HepG2 (cell line): ENCODE results near the gene CNDP1. TPM values are rescaled to one million over a fixed set of nuclear protein-coding genes. Genes with fewer than 3 reads are reported as not detected.

Experiments used
- ATAC-seq: fragments of 200-7000 bp; cut with Tn5 transposase; 3 replicates; pipeline ENCODE4 v1.9.1; 2020; ENCODE audit warnings: mild to moderate bottlenecking, moderate library complexity
- BruUV-seq: library from RNA; stranded (reverse); fragments of 400-500 nt; replicated peaks from 2 replicates; lab custom pipeline; 2021; lab: Mats Ljungman, UMichigan
- CTCF ChIA-PET: fragments of 300-600 bp; formaldehyde crosslinking; extraction: SDS; loops from one replicate; lab custom pipeline; 2021; ENCODE audit warnings: low total read pairs, inconsistent platforms, low intra/inter-chr PET ratio; lab: Yijun Ruan, JAX
- POLR2A ChIA-PET: fragments of 350-600 bp; sonication (Branson Sonifier 250); formaldehyde crosslinking; loops from one replicate; lab custom pipeline; 2020; ENCODE audit warnings: antibody characterized with exemption, inconsistent platforms; lab: Yijun Ruan, JAX
- DNase-seq: peaks from one replicate; pipeline ENCODE4 v3.0.0-alpha.2; 2015; ENCODE audit warnings: low spot score
- FAIRE-seq: peaks from 3 replicates; lab custom pipeline; 2011; peaks lifted over from hg19 to GRCh38; lab: Jason Lieb, UNC
- H2AFZ ChIP-seq: one replicate; pipeline ENCODE4 v1.6.1; 2011; ENCODE audit warnings: low read length, inconsistent platforms
- H3K27ac ChIP-seq: fragments of 300-600 bp; 3 replicates; pipeline ENCODE4 v1.8.0; 2011; ENCODE audit warnings: mixed run types, mild to moderate bottlenecking, mixed read lengths, low read length, inconsistent platforms; ENCODE audit not compliant: insufficient read depth; ENCODE audit errors: extremely low read length
- H3K27me3 ChIP-seq, 2 experiments: fragments of 200-600 bp in 1 of 2; 2 replicates in 1 of 2; 3 replicates in 1 of 2; pipeline versions ENCODE4 v1.6.0 to v1.8.0; 2011; ENCODE audit warnings: low read length in 2 of 2, mild to moderate bottlenecking in 2 of 2, moderate library complexity in 2 of 2, inconsistent platforms in 1 of 2; ENCODE audit not compliant: insufficient read depth in 2 of 2, control insufficient read depth in 1 of 2
- H3K36me3 ChIP-seq, 2 experiments: fragments of 200-600 bp in 1 of 2; replicated peaks in 1 of 2; 2 replicates in 1 of 2; 3 replicates in 1 of 2; pipeline versions ENCODE4 v1.5.1 to v1.8.0; 2011; ENCODE audit warnings: low read length in 2 of 2, inconsistent platforms in 1 of 2; ENCODE audit not compliant: insufficient read depth in 2 of 2, control insufficient read depth in 1 of 2
- H3K4me1 ChIP-seq: 2 replicates; pipeline ENCODE4 v1.5.1; 2012; ENCODE audit warnings: low read length, inconsistent platforms; ENCODE audit not compliant: insufficient read depth
- H3K4me2 ChIP-seq: 2 replicates; pipeline ENCODE4 v1.6.0; 2011; ENCODE audit warnings: low read depth, low read length, inconsistent platforms
- H3K4me3 ChIP-seq, 3 experiments: fragments of 200-600 bp in 1 of 3; sonication (generic), shearing (Covaris generic) in 1 of 3; replicated peaks in 1 of 3; 2 replicates each; pipeline ENCODE4 v1.5.1; 2011 to 2016; ENCODE audit warnings: low read length in 3 of 3, inconsistent platforms in 2 of 3, low read depth in 2 of 3, mild to moderate bottlenecking in 2 of 3, control low read depth in 1 of 3, mixed read lengths in 1 of 3; ENCODE audit not compliant: insufficient read depth in 1 of 3
- H3K79me2 ChIP-seq: one replicate; pipeline ENCODE4 v1.6.1; 2011; ENCODE audit warnings: low read length, inconsistent platforms; ENCODE audit not compliant: insufficient read depth
- H3K9ac ChIP-seq: 2 replicates; pipeline ENCODE4 v1.6.0; 2011; ENCODE audit warnings: mild to moderate bottlenecking, low read depth, low read length, inconsistent platforms; ENCODE audit not compliant: insufficient read depth
- H3K9me3 ChIP-seq: 2 replicates; pipeline ENCODE4 v1.5.1; 2012; ENCODE audit warnings: mild to moderate bottlenecking, low read length
- H4K20me1 ChIP-seq: 2 replicates; pipeline ENCODE4 v1.6.0; 2011; ENCODE audit warnings: inconsistent platforms, mild to moderate bottlenecking, low read length, moderate library complexity; ENCODE audit not compliant: insufficient read depth
- CBX1 ChIP-seq: IDR thresholded peaks from one replicate; pipeline ENCODE4 v1.6.1; 2016; ENCODE audit warnings: antibody characterized with exemption, low read depth
- KLF15 ChIP-seq: sonication (generic); formaldehyde crosslinking; IDR thresholded peaks from 2 replicates; pipeline ENCODE4 v1.8.1; 2023; ENCODE audit warnings: borderline replicate concordance, mild to moderate bottlenecking, inconsistent platforms, missing genetic modification reagents, mixed read lengths
- MXI1 ChIP-seq: IDR thresholded peaks from 3 replicates; pipeline ENCODE4 v1.6.1; 2012; ENCODE audit warnings: low read depth, low read length, inconsistent platforms, borderline replicate concordance
- MYNN ChIP-seq: sonication (generic); formaldehyde crosslinking; IDR thresholded peaks from 2 replicates; pipeline ENCODE4 v1.4.0; 2020; ENCODE audit warnings: mild to moderate bottlenecking, low read depth, missing genetic modification reagents
- NCOA1 ChIP-seq: sonication (generic); formaldehyde crosslinking; IDR thresholded peaks from 2 replicates; pipeline ENCODE4 v1.9.0; 2021; ENCODE audit warnings: missing genetic modification reagents
- NFYC ChIP-seq: IDR thresholded peaks from 2 replicates; pipeline ENCODE4 v1.6.1; 2016; ENCODE audit warnings: missing genetic modification reagents, missing compliant biosample characterization
- PHF21A ChIP-seq: sonication (generic); formaldehyde crosslinking; IDR thresholded peaks from 2 replicates; pipeline ENCODE4 v1.5.0; 2020; ENCODE audit warnings: mild to moderate bottlenecking, missing genetic modification reagents
- TFDP2 ChIP-seq: sonication (generic); formaldehyde crosslinking; IDR thresholded peaks from 2 replicates; pipeline ENCODE4 v1.4.0; 2020; ENCODE audit warnings: missing genetic modification reagents
- THYN1 ChIP-seq: sonication (generic); formaldehyde crosslinking; IDR thresholded peaks from 2 replicates; pipeline ENCODE4 v1.8.1; 2023; ENCODE audit warnings: low read depth, mild to moderate bottlenecking, moderate library complexity, missing genetic modification reagents, borderline replicate concordance
- U2AF2 ChIP-seq: fragments of 200-400 bp; formaldehyde crosslinking; IDR thresholded peaks from 2 replicates; pipeline ENCODE4 v1.6.1; 2017; ENCODE audit warnings: low read depth, mild to moderate bottlenecking, low read length
- ZNF253 ChIP-seq: sonication (generic); formaldehyde crosslinking; IDR thresholded peaks from 2 replicates; pipeline ENCODE4 v1.8.0; 2022; ENCODE audit warnings: mild to moderate bottlenecking, missing genetic modification reagents, borderline replicate concordance
- ZNF30 ChIP-seq: sonication (generic); formaldehyde crosslinking; IDR thresholded peaks from 2 replicates; pipeline ENCODE4 v1.5.0; 2020; ENCODE audit warnings: mild to moderate bottlenecking, missing genetic modification reagents
- ZNF350 ChIP-seq: sonication (generic); formaldehyde crosslinking; IDR thresholded peaks from 2 replicates; pipeline ENCODE4 v1.4.0; 2020; ENCODE audit warnings: mild to moderate bottlenecking, low read depth, missing genetic modification reagents, borderline replicate concordance
- ZSCAN29 ChIP-seq: sonication (generic); formaldehyde crosslinking; conservative IDR thresholded peaks from 2 replicates; pipeline ENCODE4 v1.4.0; 2020; ENCODE audit warnings: mild to moderate bottlenecking, missing genetic modification reagents
- WGBS: methylation state at CpG from one replicate; pipeline ENCODE4 v1.1.6; 2017; ENCODE audit warnings: low lambda C conversion rate; 5-methylcytosine and 5-hydroxymethylcytosine counted together
- in situ Hi-C: cut with HindIII; loops from 2 replicates; pipeline ENCODE4 v1.10.0; 2017; ENCODE audit warnings: low pct_unique_long_range_greater_than_20kb; ENCODE audit not compliant: extremely low pct_ligation_motif_present
- intact Hi-C: fragments of 100-400 bp; cut with micrococcal nuclease; formaldehyde crosslinking; loops from one replicate; pipeline ENCODE4 v1.10.0; 2022; ENCODE audit not compliant: unreplicated experiment
- polyA plus RNA-seq, 8 experiments: library from polyadenylated mRNA; depleted of rRNA in 3 of 8; stranded (reverse) in 7 of 8; unstranded in 1 of 8; fragments of >200 nt; fragmentation: Illumina TruSeq in 4 of 8; extraction: Trizol in 4 of 8; gene quantifications; 2 replicates each; pipeline versions ENCODE4 v1.2.1 to v1.2.3, GENCODE V29; 2011 to 2016; ENCODE audit warnings: low read depth in 4 of 8, missing spikeins in 1 of 8, mixed read lengths in 1 of 8; ENCODE audit not compliant: insufficient read depth in 1 of 8
- total RNA-seq, 5 experiments: library from RNA; depleted of rRNA; stranded (reverse); fragments of >200 nt; fragmentation: Illumina TruSeq; extraction: Trizol; gene quantifications; 2 replicates each; pipeline ENCODE4 v1.2.3, GENCODE V29; 2016; ENCODE audit warnings: low read depth in 1 of 5
- TF ChIP-seq, protein P1 (sequence below): sonication (generic); formaldehyde crosslinking; conservative IDR thresholded peaks from 2 replicates; pipeline ENCODE4 v1.4.0; 2020; ENCODE audit warnings: missing genetic modification reagents

Gene CNDP1
- total and polyA plus RNA-seq, 2 of the 13 experiments (the other 11 are each of a cell fraction or from before 2014, with no cell fraction given), result 0.01 TPM; not detected in 1

GRCh38 chr18:74563999-74564398, 29.7 kb downstream of the CNDP1 start:
- no TSS peak for BruUV-seq
- H3K4me3 ChIP-seq, result no peak overlapping the region
- ATAC-seq, result no peak
- H4K20me1 ChIP-seq, result no peaks in the 10 kb centered on the region
- no peak overlapping the region for H3K27ac ChIP-seq
- no peak for FAIRE-seq
- TF ChIP-seq PHF21A (CRISPR knock-in tag) (no peak), ZNF350 (CRISPR knock-in tag) (no peak), THYN1 (CRISPR knock-in tag) (no peak), ZNF30 (CRISPR knock-in tag) (no peak), TFDP2 (CRISPR knock-in tag) (no peak), NFYC (CRISPR knock-in tag) (no peak), KLF15 (CRISPR knock-in tag) (no peak), MXI1 (no peak), NCOA1 (no peak), CBX1 (no peak), U2AF2 (no peak), ZNF253 (CRISPR knock-in tag) (no peak), MYNN (CRISPR knock-in tag) (no peak), ZSCAN29 (no peak)
- TF ChIP-seq, protein P1, sequence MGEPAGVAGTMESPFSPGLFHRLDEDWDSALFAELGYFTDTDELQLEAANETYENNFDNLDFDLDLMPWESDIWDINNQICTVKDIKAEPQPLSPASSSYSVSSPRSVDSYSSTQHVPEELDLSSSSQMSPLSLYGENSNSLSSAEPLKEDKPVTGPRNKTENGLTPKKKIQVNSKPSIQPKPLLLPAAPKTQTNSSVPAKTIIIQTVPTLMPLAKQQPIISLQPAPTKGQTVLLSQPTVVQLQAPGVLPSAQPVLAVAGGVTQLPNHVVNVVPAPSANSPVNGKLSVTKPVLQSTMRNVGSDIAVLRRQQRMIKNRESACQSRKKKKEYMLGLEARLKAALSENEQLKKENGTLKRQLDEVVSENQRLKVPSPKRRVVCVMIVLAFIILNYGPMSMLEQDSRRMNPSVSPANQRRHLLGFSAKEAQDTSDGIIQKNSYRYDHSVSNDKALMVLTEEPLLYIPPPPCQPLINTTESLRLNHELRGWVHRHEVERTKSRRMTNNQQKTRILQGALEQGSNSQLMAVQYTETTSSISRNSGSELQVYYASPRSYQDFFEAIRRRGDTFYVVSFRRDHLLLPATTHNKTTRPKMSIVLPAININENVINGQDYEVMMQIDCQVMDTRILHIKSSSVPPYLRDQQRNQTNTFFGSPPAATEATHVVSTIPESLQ (CRISPR knock-in tag), result no peak
- DNase-seq, result no peak
- no peaks in the 10 kb centered on the region for H3K79me2 ChIP-seq
- H3K36me3 ChIP-seq, result no peaks in the 10 kb centered on the region
- H3K4me2 ChIP-seq, result no peak overlapping the region
- intact Hi-C loops (no loop called here), in situ Hi-C loops (no loop called here)
- POLR2A ChIA-PET, result interaction anchor here (1.1 kb wide), 1 partner anchor 22 kb away, joined by 4 read pairs; no protein-coding TSS in a partner anchor
- H3K9ac ChIP-seq, result no peak overlapping the region
- 35% methylated on average over 3 of the region's 3 CpGs for WGBS
- H3K9me3 ChIP-seq, result peaks cover 11% of the 10 kb centered on the region
- peaks cover 2 to 8% of the 10 kb centered on the region in 2 experiments; a peak in 2 of 5 replicates for H3K27me3 ChIP-seq
- peaks cover 5% of the 10 kb centered on the region; the same call in 1 of the 2 replicates for H3K4me1 ChIP-seq
- CTCF ChIA-PET, result no interaction called here
- H2AFZ ChIP-seq, result no peak overlapping the region
